Hepatocyte (in vitro differentiated cells): Measurements from ENCODE around the gene CCSER2. TPM values are rescaled to one million over a fixed set of nuclear protein-coding genes. Genes with fewer than 3 reads are reported as not detected.

ENCODE experiments used
- DNase-seq: peaks from one replicate; pipeline ENCODE4 v3.0.0-alpha.2; 2016; ENCODE audit warnings: low spot score
- H2AFZ ChIP-seq: fragments of 200-600 bp; sonication (generic); 2 replicates; pipeline ENCODE4 v1.6.0; 2016; ENCODE audit warnings: antibody characterized with exemption, mild to moderate bottlenecking
- H3K27ac ChIP-seq: fragments of 200-600 bp; sonication (generic); 2 replicates; pipeline ENCODE4 v1.5.1; 2016; ENCODE audit warnings: mild to moderate bottlenecking
- H3K27me3 ChIP-seq: fragments of 200-600 bp; sonication (generic); 2 replicates; pipeline ENCODE4 v1.6.1; 2016
- H3K36me3 ChIP-seq: fragments of 200-600 bp; sonication (generic); replicated peaks from 2 replicates; pipeline ENCODE4 v1.5.1; 2016; ENCODE audit warnings: low read depth; ENCODE audit not compliant: insufficient read depth
- H3K4me1 ChIP-seq: fragments of 200-600 bp; sonication (generic); 2 replicates; pipeline ENCODE4 v1.5.1; 2016; ENCODE audit warnings: mild to moderate bottlenecking, moderate library complexity; ENCODE audit not compliant: insufficient read depth
- H3K4me2 ChIP-seq: fragments of 200-600 bp; sonication (generic); 2 replicates; pipeline ENCODE4 v1.6.0; 2016
- H3K4me3 ChIP-seq: fragments of 200-600 bp; sonication (generic); 2 replicates; pipeline ENCODE4 v1.5.1; 2016; ENCODE audit warnings: mild to moderate bottlenecking
- H3K79me2 ChIP-seq: fragments of 200-600 bp; sonication (generic); 2 replicates; pipeline ENCODE4 v1.6.0; 2017; ENCODE audit warnings: mild to moderate bottlenecking
- H3K9me2 ChIP-seq: fragments of 200-600 bp; sonication (generic); replicated peaks from 2 replicates; pipeline ENCODE4 v1.6.0; 2017; ENCODE audit warnings: mild to moderate bottlenecking; ENCODE audit not compliant: insufficient read depth
- H3K9me3 ChIP-seq: fragments of 200-600 bp; sonication (generic); 2 replicates; pipeline ENCODE4 v1.5.1; 2016; ENCODE audit warnings: low read depth, mild to moderate bottlenecking
- H4K20me1 ChIP-seq: fragments of 200-600 bp; sonication (generic); 2 replicates; pipeline ENCODE4 v1.6.0; 2016; ENCODE audit warnings: mild to moderate bottlenecking; ENCODE audit not compliant: insufficient read depth, poor library complexity, severe bottlenecking
- EZH2 ChIP-seq: fragments of 200-600 bp; sonication (generic); IDR thresholded peaks from 2 replicates; pipeline ENCODE4 v1.6.1; 2016; ENCODE audit warnings: antibody characterized with exemption, mild to moderate bottlenecking, borderline replicate concordance
- EZH2phosphoT487 ChIP-seq: fragments of 200-600 bp; sonication (generic); IDR thresholded peaks from one replicate; pipeline ENCODE4 v1.6.1; 2018; ENCODE audit warnings: antibody characterized with exemption, mild to moderate bottlenecking, low read depth, moderate library complexity; ENCODE audit not compliant: unreplicated experiment, severe bottlenecking
- WGBS: methylation state at CpG from one replicate; pipeline ENCODE4 v1.1.6; 2016; ENCODE audit warnings: low lambda C conversion rate; ENCODE audit errors: missing lambda C conversion rate; 5-methylcytosine and 5-hydroxymethylcytosine counted together
- polyA plus RNA-seq: library from polyadenylated mRNA; unstranded; fragments of >200 nt; fragmentation: Nextera tagmentation; extraction: Ambion mirVana; gene quantifications from 2 replicates; pipeline ENCODE4 v1.2.1, GENCODE V29; 2016
- total RNA-seq: library from RNA; depleted of rRNA; stranded (reverse); fragments of >200 nt; gene quantifications from 2 replicates; pipeline ENCODE4 v1.2.3, GENCODE V29; 2014
- TF ChIP-seq, protein P1 (sequence below): fragments of 200-600 bp; sonication (generic); IDR thresholded peaks from 2 replicates; pipeline ENCODE4 v1.5.1; 2016; ENCODE audit warnings: antibody characterized with exemption, mild to moderate bottlenecking; ENCODE audit not compliant: poor library complexity

The CCSER2 gene
- total and polyA plus RNA-seq, 2 experiments from 2014 or later = 36.5 to 39.7 TPM

DNA sequence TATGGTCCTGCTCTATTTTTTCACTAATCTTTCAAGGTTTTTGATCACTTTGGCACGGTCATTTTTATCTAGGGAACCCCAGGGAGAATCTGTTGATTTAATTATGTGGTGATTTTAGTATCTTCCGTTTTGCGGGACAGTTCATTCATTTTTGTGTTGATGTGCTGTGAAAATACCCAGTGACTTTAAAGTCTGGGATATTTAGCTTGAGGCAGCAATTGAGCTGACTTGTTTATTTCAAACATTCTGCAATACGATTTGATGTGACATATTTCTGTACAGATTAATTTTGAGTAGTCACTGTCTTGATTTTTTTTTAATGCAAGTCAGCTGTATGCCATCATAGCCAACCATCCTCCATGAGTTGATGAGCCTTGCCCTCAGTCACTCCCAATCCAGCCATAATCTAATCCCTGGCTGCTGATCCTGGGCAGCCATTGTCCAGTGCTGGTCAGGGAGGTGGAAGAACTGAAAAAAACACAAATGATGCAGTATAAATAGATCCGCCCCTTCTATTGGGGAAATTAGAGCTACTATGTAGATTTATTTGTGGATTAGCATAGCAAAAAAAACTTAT, 183.4 kb downstream of the CCSER2 start:
- 89% methylated on average over 5 of the region's 5 CpGs for WGBS

DNA sequence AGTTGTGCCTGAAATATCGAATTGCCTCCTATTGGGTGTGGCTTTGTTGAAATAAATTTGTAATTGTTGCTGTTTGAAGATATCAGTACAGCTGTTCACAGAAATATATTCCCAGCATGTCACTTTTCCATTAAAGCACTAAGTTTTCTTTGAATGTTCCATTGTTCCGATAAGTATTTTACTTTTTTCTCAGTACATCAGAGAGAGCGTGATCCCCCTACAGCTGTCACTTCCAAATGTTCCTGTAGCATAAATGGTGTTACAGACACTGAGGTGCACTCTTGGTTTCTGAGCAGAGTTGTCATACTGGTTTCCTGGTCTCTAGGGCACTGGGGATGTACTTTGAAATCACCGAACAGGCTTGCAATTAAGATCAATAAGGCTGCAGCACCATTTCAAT, 189.2 kb downstream of the CCSER2 start:
- WGBS = 80% methylated on average over 4 of the region's 4 CpGs
- Histone ChIP-seq H3K79me2 (no peaks in the 10 kb centered on the region), H3K4me1 (no peaks in the 10 kb centered on the region), H3K27ac (no peak overlapping the region), H3K4me2 (no peak overlapping the region), H3K4me3 (no peak overlapping the region), H3K9me2 (no peaks in the 10 kb centered on the region), H4K20me1 (no peaks in the 10 kb centered on the region), H3K27me3 (no peaks in the 10 kb centered on the region), H3K9me3 (no peaks in the 10 kb centered on the region), H2AFZ (no peak overlapping the region), H3K36me3 (no peaks in the 10 kb centered on the region)
- no peak for DNase-seq
- TF ChIP-seq, protein P1, sequence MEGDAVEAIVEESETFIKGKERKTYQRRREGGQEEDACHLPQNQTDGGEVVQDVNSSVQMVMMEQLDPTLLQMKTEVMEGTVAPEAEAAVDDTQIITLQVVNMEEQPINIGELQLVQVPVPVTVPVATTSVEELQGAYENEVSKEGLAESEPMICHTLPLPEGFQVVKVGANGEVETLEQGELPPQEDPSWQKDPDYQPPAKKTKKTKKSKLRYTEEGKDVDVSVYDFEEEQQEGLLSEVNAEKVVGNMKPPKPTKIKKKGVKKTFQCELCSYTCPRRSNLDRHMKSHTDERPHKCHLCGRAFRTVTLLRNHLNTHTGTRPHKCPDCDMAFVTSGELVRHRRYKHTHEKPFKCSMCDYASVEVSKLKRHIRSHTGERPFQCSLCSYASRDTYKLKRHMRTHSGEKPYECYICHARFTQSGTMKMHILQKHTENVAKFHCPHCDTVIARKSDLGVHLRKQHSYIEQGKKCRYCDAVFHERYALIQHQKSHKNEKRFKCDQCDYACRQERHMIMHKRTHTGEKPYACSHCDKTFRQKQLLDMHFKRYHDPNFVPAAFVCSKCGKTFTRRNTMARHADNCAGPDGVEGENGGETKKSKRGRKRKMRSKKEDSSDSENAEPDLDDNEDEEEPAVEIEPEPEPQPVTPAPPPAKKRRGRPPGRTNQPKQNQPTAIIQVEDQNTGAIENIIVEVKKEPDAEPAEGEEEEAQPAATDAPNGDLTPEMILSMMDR = no peak
- no peak for TF ChIP-seq EZH2
- no peak for TF ChIP-seq EZH2phosphoT487

More for the DNA sequence above, 183.4 kb downstream of the CCSER2 start:
- Histone ChIP-seq H3K4me2 (no peak overlapping the region), H3K4me3 (no peak overlapping the region), H4K20me1 (no peaks in the 10 kb centered on the region), H3K36me3 (no peaks in the 10 kb centered on the region), H3K27ac (no peak overlapping the region), H3K27me3 (no peaks in the 10 kb centered on the region), H2AFZ (no peak overlapping the region), H3K9me3 (no peaks in the 10 kb centered on the region), H3K9me2 (no peaks in the 10 kb centered on the region), H3K79me2 (no peaks in the 10 kb centered on the region), H3K4me1 (no peaks in the 10 kb centered on the region)
- TF ChIP-seq, protein P1 = no peak
- no peak for TF ChIP-seq EZH2phosphoT487
- DNase-seq = no peak

DNA sequence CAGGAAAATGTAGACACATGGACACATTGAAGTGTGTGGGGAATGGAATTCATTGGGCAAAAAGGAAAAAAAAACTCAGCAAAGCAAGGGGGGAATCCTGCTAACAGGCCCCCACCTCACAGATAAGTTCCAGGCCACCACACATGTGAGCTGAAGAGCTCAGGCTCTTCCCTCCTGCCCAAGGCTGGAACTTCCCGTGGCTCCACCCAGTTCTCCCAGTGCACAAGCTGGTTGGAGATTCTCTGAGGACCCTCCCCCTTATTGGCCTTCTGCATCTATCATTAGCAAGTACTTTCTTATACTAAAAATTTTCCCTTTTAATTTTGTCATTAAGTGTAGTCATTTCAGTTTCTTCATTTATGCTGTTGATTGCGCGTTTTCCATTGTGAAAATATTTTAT, 190.8 kb downstream of the CCSER2 start:
- TF ChIP-seq EZH2 = no peak
- TF ChIP-seq EZH2phosphoT487 = no peak
- TF ChIP-seq, protein P1 = no peak
- peaks cover 7% of the 10 kb centered on the region for H3K4me1 ChIP-seq
- H3K79me2 ChIP-seq = no peaks in the 10 kb centered on the region
- H3K4me2 ChIP-seq = no peak overlapping the region
- 99% methylated on average over 3 of the region's 3 CpGs for WGBS
- no peaks in the 10 kb centered on the region for H4K20me1 ChIP-seq
- H3K27me3 ChIP-seq = no peaks in the 10 kb centered on the region
- no peak for DNase-seq
- H3K27ac ChIP-seq = no peak overlapping the region
- H3K4me3 ChIP-seq = no peak overlapping the region
- no peaks in the 10 kb centered on the region for H3K9me2 ChIP-seq
- no peak overlapping the region for H2AFZ ChIP-seq
- H3K36me3 ChIP-seq = no peaks in the 10 kb centered on the region
- H3K9me3 ChIP-seq = no peaks in the 10 kb centered on the region

DNA sequence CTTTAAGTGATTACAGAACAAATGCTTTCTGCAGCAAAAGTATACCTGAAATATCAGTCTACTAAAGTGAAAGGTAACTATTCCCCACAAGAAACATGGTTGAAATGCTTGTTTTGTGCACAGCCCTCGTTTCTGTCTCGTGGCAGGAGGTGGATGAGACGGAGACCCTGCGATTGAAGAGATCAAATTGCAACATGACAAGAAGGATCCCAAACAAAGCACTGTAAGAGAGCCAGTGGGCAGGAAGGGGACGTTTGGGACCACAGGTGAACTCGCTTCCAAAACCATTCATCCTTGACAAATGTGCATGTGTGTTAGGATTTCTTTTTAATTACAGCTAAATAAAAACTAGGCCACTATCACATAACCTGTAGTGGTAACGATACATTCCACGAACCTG, 192.6 kb downstream of the CCSER2 start:
- WGBS = 70% methylated on average over 8 of the region's 8 CpGs

More for the DNA sequence above, 192.6 kb downstream of the CCSER2 start:
- Histone ChIP-seq H3K27me3 (no peaks in the 10 kb centered on the region), H2AFZ (no peak overlapping the region), H3K79me2 (no peaks in the 10 kb centered on the region), H4K20me1 (no peaks in the 10 kb centered on the region), H3K9me2 (no peaks in the 10 kb centered on the region), H3K36me3 (no peaks in the 10 kb centered on the region), H3K4me2 (no peak overlapping the region), H3K4me1 (peaks cover 7% of the 10 kb centered on the region), H3K4me3 (no peak overlapping the region), H3K27ac (no peak overlapping the region), H3K9me3 (no peaks in the 10 kb centered on the region)
- DNase-seq = no peak
- TF ChIP-seq EZH2phosphoT487 = no peak
- no peak for TF ChIP-seq EZH2
- TF ChIP-seq, protein P1 = no peak
